GM19025 (cell line): Measurements from ENCODE around the gene ARF1.

Source experiments
- ATAC-seq: cut with Tn5 transposase; IDR thresholded peaks from one replicate; pipeline ENCODE4 v1.9.1; 2021; ENCODE audit warnings: mild to moderate bottlenecking, low read depth, moderate library complexity; ENCODE audit not compliant: unreplicated experiment

The ARF1 gene

DNA sequence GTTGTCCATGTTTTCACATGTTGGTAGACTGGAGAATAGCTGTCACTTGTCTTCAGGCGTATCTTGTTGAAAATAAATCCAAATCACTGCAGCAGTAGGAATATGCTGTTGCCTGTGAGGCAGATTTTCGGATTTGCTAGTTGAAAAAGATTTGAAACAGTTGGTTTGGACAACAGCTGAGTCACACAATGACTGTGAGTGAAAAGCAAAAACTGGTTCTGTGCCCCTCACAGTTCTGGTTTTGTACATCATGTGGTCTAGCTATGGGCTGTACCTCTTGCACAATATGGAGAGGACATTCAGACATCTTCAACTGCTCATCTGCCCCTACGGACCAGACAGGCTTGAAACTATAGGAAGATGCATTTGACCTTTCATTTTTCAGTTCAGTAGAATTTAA lies 1.8 kb downstream of the ARF1 start:
- no peak for ATAC-seq

DNA sequence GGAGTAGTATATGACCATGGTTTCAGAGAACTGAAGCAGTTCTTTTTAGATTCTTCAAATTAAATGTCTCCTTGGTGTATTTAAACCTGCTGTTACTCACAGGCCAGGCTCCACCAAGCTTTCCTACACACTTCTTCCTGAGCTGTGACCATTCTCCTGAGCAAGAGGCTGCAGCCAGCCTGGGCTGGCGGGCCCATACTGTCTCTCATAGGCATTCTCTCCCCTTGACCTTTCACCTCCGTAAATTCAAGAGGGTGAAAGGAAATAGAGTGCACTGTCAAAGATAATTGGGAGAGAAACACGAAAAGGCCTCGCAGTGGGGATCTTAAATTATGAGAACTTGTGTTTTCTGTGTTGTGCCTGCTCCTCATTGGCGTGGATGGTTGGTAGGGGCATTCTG lies 2.3 kb downstream of the ARF1 start:
- no peak for ATAC-seq

- ATAC-seq = no peak
Observed at GRCh38 chr1:228085287-228085951, 2.9 kb downstream of the ARF1 start.

GRCh38 chr1:228087771-228088251 lies 5.3 kb downstream of the ARF1 start:
- no peak for ATAC-seq

GRCh38 chr1:228088586-228089498 lies 6.3 kb downstream of the ARF1 start:
- ATAC-seq = no peak

DNA sequence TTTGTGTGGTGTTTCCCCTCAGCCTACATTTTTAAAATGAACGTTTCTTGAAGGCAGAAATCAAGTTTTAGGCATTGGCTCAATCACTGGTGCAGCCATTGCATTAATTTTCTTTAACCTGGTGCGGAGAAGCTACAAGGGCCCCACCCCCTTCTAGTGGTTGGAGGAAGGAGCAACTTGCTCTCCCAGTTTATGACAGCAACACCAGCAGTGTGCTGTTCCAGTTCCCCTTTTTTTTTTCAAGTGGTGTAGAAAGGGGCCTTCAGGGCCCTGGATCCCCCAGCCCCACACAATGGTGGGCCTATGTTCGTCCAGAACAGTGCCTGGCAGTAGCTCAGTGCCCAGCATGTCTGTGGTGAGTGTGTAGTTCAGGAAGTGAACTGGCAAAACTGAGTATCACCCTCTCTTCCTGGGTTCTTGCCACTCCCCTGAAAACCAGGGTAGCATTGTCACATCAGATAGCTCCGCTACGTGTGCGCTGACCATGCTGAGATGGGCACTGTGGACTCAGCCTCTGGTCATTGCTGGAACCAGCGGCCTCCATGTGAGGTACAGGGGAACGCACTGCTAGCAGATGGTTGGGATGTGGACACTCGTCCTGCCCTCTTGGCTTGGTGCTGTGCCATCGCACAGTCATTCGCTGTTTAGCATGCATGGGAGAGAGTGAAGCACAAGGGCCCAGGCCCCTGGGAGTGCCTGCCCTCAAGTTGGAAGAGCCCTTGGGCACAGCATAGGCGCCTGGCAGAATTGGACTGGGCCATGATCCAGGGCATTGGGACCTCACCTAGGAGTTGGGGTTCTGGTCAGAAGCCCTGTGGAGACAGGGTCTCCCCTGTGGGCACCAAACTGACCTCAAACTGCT lies 7.2 kb downstream of the ARF1 start:
- no peak for ATAC-seq

- ATAC-seq = no peak
Observed at GRCh38 chr1:228090613-228091081, 8.1 kb downstream of the ARF1 start.

DNA sequence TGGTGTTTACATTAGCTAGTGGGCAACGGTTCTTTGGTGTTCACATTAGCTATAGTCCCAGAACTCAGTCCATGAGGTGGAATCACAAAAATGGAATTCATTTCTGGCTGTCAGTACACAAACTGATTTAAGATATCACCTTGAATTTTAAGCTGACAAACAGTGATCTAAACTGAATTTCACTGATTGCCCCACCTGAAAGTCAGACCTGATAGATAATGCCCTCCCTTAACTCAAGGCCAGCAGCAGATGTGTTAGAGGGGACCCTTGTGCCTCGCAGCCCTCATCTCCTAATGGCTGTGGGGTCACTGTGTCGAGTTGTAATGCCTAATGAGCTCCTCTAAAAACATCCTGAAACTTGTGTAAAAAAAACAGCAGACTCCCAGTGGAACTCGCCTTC lies 8.6 kb downstream of the ARF1 start:
- ATAC-seq = no peak

DNA sequence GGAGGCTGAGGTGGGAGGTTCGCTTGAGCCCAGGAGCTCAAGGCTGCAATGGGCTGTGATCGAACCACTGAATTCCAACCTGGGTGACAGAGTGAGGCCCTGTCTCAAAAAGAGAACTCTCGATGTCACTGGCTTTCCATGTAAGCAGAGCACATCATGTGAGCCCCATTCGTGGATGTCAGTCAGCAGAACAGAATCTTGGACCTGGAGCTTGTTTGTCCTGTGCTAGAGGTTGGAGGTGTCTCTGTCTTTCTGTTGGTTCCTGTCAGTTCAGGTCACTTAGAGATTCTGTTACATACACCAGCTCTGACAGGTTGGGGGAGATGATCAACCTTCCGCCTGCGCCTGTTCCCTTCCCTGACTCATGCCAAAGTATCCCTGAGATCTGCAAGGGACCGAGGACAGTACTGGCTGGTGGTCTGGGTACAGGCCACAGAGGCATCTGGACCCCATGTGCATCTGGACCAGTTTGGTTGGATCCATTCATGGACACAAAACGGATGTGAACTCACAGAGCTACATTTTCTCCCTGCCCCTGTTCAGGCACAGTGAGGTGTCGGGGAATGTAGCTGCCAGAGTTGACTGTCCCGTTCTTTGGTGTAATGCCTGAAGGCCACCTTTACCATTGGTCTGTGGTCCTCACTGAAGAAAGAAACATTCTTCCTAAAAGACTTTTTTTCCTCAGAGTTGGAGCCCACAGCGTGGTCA lies 10.0 kb downstream of the ARF1 start:
- no peak for ATAC-seq

DNA sequence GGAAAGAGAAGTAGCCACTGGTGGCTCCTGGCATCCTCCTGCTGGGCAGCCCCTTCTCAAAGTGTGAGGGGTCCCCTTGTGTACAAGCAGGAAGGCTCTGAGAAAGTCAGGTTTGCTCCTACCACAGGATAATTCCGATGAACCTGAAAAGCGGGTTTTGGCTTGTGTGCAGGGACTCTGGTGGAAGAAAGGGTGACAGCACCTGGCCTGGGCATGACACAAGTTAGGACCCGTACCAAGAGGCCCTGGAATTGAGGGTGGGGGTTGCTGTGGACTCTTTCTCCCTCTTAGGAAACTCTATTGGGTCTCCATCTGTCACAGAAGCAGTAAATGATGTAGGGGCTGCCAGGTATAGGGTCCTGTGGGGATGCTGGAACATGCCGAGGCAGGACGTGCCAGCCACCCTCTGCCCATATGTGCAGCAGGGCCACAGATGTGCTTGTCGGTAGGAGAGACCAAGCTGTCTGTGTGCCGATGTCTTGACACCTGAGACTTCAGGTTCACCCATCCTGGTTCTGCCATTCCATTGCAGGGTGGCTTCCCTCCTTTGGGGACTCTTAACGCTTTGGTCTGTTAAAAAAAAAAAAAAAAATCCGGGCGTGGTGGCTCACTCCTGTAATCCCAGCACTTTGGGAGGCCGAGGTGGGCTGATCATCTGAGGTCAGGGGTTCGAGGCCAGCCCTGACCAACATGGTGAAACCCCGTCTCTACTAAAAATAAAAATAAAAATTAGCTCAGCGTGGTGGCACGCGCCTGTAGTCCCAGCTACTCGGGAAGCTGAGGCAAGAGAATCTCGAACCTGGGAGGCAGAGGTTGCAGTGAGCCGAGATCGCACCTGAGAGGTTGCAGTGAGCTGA lies 10.8 kb downstream of the ARF1 start:
- no peak for ATAC-seq

DNA sequence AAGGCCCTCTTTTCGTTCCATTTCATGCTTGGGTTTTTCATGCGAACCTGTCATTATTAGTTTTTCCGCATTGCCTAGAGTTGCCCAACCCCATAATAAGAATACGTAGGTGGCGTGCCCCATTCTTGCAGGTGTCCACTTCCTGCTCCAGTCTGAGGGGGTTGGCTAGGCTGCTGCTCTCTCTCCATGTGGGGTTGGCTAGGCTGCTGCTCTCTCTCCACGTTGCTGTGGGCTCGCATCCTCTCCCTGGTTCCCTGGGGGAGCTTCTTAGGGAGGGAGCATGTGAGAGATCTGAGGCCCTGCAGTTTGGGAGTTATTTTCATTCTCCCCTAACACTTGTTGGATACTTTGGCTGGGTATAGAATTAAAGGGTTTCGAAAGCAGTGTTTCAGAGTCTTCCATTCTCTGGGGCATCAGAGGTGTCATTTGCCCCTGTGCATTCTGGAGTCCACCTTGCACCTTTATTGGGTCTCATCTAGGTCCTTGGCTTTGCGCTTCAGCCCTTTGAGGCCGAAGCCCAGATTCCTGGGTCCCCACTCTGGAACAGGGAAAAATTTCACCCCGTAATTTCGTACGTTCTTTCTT lies 12.0 kb downstream of the ARF1 start:
- no peak for ATAC-seq

DNA sequence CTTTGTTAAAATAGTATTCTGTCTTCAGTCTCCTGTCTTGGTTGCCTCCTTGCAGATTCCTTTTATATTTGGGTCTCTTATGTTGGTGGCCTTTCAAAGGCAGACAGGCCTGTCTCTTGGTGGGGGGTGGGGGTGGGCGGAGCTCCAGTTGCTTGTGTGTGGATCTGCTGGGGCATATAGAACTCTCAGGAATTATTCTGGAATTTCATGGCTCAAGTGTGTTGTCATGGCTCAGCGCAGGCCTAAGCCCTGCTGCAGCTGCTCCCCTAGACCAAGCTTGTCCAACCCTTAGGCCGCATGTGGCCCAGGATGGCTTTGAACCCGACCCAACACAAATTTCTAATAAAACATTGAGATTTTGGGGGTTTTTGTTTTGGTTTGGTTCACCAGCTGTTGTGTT lies 12.7 kb downstream of the ARF1 start:
- ATAC-seq = no peak

- no peak for ATAC-seq
Observed at GRCh38 chr1:228095938-228096337, 13.4 kb downstream of the ARF1 start.

DNA sequence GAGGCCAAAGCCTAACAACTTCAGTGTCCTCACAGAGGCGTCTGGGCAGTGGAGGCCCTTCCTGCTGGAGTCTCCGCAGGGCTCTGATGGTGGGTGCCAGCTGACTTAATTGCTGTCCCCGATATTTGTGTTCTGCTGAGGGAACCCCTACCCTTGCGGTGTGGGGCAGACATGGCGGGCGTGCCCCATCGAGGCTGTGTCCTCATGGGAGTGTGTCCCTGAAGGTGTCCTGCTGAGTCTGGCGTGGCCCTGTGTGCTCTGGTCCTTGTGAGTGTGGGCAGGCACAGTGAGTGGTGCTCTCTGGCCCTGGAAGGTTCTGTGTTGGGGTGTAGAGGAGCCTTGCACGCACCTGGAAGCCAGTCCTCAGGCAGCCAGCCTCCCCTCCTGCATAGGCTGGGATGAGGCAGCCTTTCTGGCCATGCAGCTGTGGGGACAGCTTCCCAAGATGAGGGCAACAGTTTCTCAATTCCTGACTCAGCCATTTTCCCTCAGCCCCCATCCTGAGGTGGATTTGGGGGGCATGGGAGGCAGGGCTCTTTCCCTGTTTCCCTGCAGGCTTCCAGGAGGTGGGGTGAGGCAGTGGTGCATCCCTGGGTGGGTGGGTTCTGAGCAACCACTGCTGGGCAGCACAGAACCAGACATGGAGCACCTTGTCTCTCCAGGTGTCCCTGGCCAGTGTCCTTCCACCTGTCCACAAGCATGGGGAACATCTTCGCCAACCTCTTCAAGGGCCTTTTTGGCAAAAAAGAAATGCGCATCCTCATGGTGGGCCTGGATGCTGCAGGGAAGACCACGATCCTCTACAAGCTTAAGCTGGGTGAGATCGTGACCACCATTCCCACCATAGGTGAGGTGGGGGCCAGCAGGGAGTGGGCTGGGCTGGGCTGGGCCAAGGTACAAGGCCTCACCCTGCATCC lies 14.2 kb downstream of the ARF1 start:
- no peak for ATAC-seq

DNA sequence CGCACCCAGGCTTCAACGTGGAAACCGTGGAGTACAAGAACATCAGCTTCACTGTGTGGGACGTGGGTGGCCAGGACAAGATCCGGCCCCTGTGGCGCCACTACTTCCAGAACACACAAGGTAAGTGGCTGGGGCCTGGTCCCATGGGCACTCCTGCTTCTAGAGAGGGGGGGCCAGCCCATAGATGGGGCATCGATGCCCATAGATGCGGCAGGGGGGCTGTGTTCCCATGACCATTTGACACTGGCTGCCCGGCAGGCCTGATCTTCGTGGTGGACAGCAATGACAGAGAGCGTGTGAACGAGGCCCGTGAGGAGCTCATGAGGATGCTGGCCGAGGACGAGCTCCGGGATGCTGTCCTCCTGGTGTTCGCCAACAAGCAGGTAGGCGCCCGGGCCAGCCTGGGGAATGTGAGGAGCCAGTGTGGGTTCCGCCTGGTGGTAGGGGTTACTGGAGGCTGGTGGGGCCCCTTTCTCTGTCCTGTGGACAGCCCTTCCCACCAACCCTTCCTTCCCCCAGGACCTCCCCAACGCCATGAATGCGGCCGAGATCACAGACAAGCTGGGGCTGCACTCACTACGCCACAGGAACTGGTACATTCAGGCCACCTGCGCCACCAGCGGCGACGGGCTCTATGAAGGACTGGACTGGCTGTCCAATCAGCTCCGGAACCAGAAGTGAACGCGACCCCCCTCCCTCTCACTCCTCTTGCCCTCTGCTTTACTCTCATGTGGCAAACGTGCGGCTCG lies 15.0 kb downstream of the ARF1 start:
- no peak for ATAC-seq

DNA sequence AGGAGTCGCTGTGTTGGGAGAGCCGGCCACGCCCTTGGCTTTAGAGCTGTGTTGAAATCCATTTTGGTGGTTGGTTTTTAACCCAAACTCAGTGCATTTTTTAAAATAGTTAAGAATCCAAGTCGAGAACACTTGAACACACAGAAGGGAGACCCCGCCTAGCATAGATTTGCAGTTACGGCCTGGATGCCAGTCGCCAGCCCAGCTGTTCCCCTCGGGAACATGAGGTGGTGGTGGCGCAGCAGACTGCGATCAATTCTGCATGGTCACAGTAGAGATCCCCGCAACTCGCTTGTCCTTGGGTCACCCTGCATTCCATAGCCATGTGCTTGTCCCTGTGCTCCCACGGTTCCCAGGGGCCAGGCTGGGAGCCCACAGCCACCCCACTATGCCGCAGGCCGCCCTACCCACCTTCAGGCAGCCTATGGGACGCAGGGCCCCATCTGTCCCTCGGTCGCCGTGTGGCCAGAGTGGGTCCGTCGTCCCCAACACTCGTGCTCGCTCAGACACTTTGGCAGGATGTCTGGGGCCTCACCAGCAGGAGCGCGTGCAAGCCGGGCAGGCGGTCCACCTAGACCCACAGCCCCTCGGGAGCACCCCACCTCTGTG lies 15.9 kb downstream of the ARF1 start:
- ATAC-seq = no peak

DNA sequence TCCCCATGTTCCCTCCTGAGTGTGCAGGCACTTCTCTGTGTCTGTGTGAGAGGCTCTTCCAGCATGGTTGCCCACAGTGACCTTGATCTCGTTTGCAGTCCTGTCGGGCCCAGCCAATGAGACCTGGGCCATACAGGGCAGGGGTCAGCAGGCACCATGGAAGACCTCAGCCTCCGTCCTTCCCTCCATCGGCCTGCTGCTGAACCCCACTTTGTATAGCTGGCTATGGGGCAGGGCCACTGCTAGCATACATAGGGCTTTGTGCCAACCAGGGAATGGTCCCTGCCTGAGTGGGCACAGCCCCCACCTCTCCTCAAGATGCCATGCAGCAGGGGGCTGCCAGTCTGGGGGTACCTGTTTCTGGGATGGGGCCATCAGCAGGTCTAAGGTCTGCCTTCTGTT lies 16.8 kb downstream of the ARF1 start:
- no peak for ATAC-seq
